Dendritic cell treated with granulocyte-macrophage colony-stimulating factor and Interleukin-4, amounts not matched to agents 40 ng/mL and 50 ng/mL, for 4 days (primary cell): ENCODE measurements around the gene DGCR2.
"Not testable (repeated sequence)": the region's sequence is repeated elsewhere in the genome, so short reads cannot be mapped to it uniquely, and the experiment has no call there.

Source experiments
- H3K27ac Mint-ChIP-seq: one replicate; pipeline ENCODE4 v1.8.0; 2022; ENCODE audit warnings: mild to moderate bottlenecking, mixed read lengths
- H3K27me3 Mint-ChIP-seq: one replicate; pipeline ENCODE4 v1.8.0; 2022; ENCODE audit warnings: mild to moderate bottlenecking, mixed read lengths
- H3K36me3 Mint-ChIP-seq: one replicate; pipeline ENCODE4 v1.8.0; 2022; ENCODE audit warnings: low read depth, mixed read lengths
- H3K4me1 Mint-ChIP-seq: one replicate; pipeline ENCODE4 v1.8.0; 2022; ENCODE audit warnings: low read depth, mixed read lengths
- H3K4me3 Mint-ChIP-seq: one replicate; pipeline ENCODE4 v1.8.0; 2022; ENCODE audit warnings: mild to moderate bottlenecking, moderate library complexity, mixed read lengths
- H3K9me3 Mint-ChIP-seq: one replicate; pipeline ENCODE4 v1.8.0; 2022; ENCODE audit warnings: mixed read lengths
- intact Hi-C: fragments of 100-400 bp; cut with micrococcal nuclease; formaldehyde crosslinking; loops from one replicate; pipeline ENCODE4 v1.15.0; 2022

The DGCR2 gene

DNA sequence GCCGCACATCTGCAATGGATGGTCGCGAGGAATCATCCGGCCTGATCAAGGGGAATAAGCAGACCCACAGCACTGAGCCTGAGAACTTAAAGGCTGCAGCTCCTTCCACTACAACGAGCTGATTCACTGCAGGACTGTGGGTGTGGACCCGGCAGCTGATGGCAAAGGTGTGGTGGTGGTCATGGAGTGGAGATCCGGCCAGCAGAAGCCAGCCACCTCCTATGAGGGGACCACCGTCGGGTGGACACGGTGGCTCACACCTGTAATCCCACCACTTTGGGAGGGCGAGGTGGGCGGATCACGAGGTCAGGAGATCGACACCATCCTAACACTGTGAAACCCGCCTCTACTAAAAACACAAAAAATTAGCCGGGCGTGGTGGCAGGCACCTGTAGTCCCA lies 66.4 kb downstream of the DGCR2 start:
- no peaks in the 10 kb centered on the region for H3K4me1 Mint-ChIP-seq
- H3K4me3 Mint-ChIP-seq: no peak overlapping the region
- no peaks in the 10 kb centered on the region for H3K27me3 Mint-ChIP-seq
- intact Hi-C loops: no loop called here
- no peak overlapping the region for H3K27ac Mint-ChIP-seq
- no peaks in the 10 kb centered on the region for H3K9me3 Mint-ChIP-seq
- H3K36me3 Mint-ChIP-seq: peaks cover 98% of the 10 kb centered on the region

DNA sequence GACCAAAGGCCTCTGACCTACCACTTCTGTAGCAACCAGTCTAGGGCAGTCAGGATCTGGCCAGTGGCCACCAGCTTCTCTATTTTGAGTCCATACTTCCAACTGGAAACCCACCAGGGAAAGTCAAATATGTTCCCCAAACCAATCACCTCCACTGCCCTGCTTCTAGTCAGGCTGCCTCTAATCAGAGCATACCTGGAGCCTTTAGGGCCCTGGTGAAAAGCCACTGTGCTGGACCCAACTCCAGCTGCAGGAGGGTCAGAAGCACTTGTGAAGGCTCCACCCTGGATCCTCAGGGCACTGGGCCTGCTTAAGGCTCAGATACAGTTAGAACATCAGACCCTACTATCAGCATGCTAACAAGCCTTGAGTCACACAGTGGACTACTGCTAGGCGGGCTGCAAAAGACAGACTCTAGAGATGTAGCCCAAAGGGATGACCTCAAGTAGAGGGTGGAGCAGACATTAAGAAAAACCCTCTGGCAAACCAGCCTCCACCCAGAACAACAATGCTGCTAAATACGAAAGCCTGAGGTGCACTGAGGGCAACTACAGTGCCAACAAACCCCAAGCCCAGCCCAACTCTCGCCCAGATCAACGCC lies 69.2 kb downstream of the DGCR2 start:
- Mint-ChIP-seq H3K4me3 (no peak overlapping the region), H3K36me3 (peaks cover 98% of the 10 kb centered on the region), H3K27ac (no peak overlapping the region), H3K9me3 (no peaks in the 10 kb centered on the region), H3K4me1 (no peaks in the 10 kb centered on the region), H3K27me3 (no peaks in the 10 kb centered on the region)
- intact Hi-C loops: no loop called here

DNA sequence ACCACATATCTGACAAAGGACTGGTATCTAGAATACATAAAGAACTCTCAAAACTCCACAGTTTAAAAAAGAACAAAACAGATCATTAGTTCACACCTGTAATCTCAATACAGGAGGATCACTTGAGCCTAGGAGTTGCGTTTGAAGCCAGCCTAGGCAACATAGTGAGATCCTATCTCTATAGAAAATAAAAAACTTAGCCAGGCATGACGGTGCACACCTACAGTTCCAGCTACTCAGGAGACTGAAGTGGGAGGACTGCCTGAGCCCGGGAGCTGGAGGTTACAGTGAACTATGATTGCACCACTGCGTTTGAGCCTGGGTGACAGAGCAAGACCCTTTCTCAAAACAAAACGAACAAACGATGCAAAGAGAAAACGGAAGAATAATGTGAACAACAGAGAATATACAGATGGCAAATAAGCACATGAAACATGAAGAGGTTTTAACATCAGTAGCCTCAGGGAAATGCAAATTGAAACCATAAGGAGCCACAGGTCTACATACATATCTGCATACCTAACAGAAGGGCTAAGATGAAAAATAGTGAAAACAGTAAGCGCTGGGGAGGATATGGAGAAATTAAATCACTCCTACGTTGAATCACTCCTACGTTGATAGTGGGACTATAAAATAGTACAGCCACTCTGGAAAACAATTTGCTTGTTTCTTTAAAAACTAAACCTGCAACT lies 70.7 kb downstream of the DGCR2 start:
- intact Hi-C loops: no loop called here
- Mint-ChIP-seq H3K36me3 (peaks cover 98% of the 10 kb centered on the region), H3K27ac (no peak overlapping the region)

DNA sequence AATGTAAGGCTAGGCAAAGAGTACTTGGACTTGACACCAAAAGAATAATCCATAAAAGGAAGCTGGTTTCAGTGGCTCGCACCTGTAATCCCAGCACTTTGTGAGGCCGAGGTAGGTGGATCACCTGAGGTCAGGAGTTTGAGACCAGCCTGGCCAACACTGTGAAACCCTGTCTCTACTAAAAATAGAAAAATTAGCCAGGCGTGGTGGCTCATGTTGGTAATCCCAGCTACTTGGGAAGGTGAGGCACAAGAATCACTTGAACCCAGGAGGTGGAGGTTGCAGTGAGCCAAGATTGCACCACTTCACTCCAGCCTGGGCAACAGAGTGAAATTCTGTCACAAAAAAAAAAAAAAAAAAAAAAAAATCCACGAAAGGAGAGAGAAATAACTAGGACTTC lies 71.4 kb downstream of the DGCR2 start:
- peaks cover 98% of the 10 kb centered on the region for H3K36me3 Mint-ChIP-seq
- intact Hi-C loops, H3K4me1 Mint-ChIP-seq, H3K9me3 Mint-ChIP-seq, H3K27ac Mint-ChIP-seq, H3K27me3 Mint-ChIP-seq, H3K4me3 Mint-ChIP-seq: not testable (repeated sequence)

More for the DNA sequence above, 70.7 kb downstream of the DGCR2 start:
- Mint-ChIP-seq H3K27me3 (no peaks in the 10 kb centered on the region), H3K9me3 (no peaks in the 10 kb centered on the region), H3K4me1 (no peaks in the 10 kb centered on the region), H3K4me3 (no peak overlapping the region)

DNA sequence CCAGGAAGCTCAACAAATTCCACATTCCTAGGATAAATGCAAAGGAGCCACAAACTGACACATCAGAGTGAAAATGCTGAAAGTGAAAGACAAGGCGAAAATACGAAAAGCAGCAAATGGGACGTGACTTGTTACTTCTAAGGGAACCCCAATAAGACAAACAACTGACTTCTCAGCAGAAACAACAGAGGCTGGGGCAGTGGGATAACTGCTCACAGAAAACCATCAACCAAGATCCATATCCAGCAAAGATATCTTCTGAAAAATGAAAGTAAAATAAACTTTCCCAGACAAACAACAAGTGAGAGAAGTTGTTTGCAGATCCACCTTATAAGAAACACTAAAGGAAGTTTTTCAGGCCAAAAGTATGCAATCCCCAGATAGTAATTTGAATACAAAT lies 72.1 kb downstream of the DGCR2 start:
- Mint-ChIP-seq H3K4me1 (no peaks in the 10 kb centered on the region), H3K9me3 (no peaks in the 10 kb centered on the region), H3K4me3 (no peak overlapping the region), H3K27ac (no peak overlapping the region), H3K36me3 (peaks cover 98% of the 10 kb centered on the region), H3K27me3 (no peaks in the 10 kb centered on the region)
- intact Hi-C loops: no loop called here

DNA sequence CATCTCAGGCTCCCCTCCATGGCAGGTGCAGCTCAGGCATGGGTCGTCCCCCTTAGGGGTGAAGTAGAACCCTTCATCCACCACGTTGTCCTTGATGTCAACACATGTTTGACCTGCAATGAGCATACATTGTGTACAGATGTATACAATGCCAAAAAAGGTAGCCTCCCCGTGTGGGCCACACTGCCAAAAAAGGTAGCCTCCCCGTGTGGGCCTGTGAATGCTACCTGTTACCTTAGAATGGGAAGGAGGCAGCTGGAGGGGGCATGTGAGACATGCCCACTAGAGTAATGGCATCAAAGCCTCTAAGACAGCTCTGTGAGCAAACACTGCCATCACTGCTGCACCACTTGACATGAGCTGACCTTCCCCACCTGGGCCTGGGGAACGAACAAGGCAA lies 73.7 kb downstream of the DGCR2 start:
- Mint-ChIP-seq H3K4me1 (no peaks in the 10 kb centered on the region), H3K36me3 (peaks cover 100% of the 10 kb centered on the region), H3K27me3 (no peaks in the 10 kb centered on the region), H3K4me3 (no peak overlapping the region), H3K9me3 (no peaks in the 10 kb centered on the region), H3K27ac (no peak overlapping the region)
- intact Hi-C loops: no loop called here

DNA sequence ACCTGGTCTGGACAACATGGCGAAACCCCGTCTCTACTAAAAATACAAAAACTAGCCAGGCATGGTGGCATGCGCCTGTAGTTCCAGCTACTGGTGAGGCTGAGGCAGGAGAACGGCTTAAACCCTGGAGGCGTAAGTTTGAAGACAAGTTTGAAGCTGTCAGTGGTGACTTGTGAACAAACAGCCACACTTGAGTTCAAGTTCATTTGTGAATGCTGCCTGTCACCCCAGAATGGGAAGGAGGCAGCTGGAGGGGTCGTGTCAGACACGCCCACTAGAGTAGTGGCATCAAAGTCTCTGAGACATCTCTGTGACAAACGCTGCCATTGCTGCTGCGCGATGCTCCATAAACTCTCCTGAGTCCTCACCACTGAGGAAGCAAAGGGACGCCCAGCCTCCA lies 74.2 kb downstream of the DGCR2 start:
- no peak overlapping the region for H3K4me3 Mint-ChIP-seq
- no peaks in the 10 kb centered on the region for H3K27me3 Mint-ChIP-seq
- peaks cover 100% of the 10 kb centered on the region for H3K36me3 Mint-ChIP-seq
- H3K9me3 Mint-ChIP-seq: no peaks in the 10 kb centered on the region
- no peaks in the 10 kb centered on the region for H3K4me1 Mint-ChIP-seq
- H3K27ac Mint-ChIP-seq: no peak overlapping the region
- intact Hi-C loops: no loop called here

DNA sequence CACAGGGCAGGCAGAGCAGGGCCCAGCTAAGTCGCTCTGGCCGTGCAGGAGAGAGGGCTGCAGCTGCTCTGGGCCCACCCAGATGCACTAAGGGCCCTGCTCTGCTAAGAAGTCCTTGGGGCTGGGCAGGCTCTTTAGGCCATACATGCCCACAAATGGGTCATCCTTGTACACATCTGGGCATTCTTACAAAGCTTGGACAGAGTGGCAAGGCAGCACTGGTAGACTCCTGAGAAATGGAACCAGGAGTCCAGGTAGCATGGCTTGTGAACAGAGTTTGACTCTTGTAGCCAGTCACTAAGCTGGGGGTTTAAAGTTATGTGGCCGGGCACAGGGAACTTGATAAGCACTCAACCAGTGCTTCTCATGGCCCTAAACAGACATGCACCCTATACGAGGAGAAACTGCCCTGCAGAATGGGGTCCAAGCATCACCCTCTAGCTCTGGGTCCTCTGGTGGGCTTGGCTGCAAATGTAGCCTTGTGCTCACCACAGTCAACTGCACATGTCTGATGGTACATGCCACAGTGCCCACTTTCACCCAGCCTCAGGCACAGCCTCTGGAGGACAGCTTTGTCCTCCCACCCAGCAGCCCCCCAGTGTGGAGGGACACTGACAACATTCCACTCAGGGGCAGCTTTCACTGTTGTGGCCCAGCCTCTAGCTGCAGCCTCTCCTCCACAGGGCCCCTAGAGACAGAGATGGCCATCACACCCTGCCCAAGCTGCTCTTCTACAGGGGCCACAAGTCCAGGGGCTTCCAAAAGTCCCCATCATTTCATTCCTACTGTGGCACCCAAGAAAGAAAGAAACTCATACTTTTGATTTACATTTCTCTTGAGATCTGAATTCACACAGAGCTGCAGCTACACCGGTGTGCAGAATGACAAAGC lies 75.2 kb downstream of the DGCR2 start:
- Mint-ChIP-seq H3K27ac (no peak overlapping the region), H3K4me1 (no peaks in the 10 kb centered on the region), H3K27me3 (no peaks in the 10 kb centered on the region), H3K9me3 (no peaks in the 10 kb centered on the region), H3K36me3 (peaks cover 100% of the 10 kb centered on the region), H3K4me3 (no peak overlapping the region)
- intact Hi-C loops: no loop called here

DNA sequence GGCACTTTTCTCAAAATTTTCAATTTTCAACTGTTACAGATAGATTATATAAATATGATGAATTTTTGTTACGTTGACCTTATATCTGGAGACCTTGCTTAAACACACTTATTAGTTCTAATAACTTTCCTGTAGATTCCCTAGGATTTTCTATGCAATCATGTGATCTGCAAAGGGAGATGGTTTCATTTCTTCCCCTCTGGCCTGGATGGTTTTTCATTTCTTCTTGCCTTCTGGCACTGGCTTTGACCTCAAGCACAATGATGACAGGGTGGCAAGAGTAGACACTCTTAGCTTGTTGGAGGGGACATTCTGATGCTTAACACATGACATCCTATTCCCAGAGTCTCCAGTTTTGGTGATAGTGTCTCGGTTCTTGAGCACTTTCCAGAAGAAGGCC lies 75.9 kb downstream of the DGCR2 start:
- Mint-ChIP-seq H3K27me3 (no peaks in the 10 kb centered on the region), H3K9me3 (no peaks in the 10 kb centered on the region), H3K4me3 (no peak overlapping the region), H3K27ac (no peak overlapping the region), H3K36me3 (peaks cover 100% of the 10 kb centered on the region), H3K4me1 (no peaks in the 10 kb centered on the region)
- intact Hi-C loops: no loop called here

DNA sequence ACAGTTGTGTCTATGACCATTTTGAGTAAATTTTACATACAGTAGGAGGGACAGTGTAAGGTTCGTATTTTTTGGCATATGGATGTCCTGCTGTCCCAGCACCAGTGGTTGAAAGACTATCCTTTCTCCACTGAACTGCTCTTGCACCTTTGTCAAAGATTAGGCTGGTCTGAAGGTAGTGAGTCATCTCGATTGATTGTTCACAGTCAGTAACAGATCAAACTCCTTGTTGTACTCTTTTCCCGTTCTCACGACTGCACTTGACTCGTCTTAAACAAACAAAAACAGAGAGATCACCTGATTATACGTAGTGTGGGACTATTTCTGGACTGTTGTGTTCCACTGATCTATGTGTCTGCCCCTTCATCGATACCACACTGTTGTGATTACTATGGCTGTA lies 77.1 kb downstream of the DGCR2 start:
- Mint-ChIP-seq H3K27ac (no peak overlapping the region), H3K27me3 (no peaks in the 10 kb centered on the region), H3K4me3 (no peak overlapping the region), H3K36me3 (peaks cover 100% of the 10 kb centered on the region), H3K9me3 (no peaks in the 10 kb centered on the region), H3K4me1 (no peaks in the 10 kb centered on the region)
- intact Hi-C loops: no loop called here

DNA sequence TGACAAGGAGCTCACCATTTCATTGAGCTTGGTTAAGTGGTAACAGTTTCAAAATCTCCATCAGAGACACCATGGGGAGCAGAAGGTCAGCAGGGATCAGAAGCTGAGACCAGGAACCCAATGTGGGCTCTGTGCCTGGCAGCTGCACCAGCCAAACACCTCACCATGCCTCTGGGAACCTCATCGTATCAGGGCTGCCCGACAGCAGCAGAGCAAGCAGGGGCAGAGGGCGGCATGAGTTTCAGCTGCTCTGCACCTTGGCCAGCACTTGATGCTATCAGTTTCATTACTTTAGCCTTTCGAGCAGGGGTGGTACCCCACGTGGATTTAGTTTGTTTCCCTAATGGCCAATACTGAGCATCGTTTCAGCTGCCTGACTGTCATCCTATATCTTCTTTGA lies 77.8 kb downstream of the DGCR2 start:
- Mint-ChIP-seq H3K4me3 (no peak overlapping the region), H3K36me3 (peaks cover 100% of the 10 kb centered on the region), H3K27ac (no peak overlapping the region), H3K4me1 (no peaks in the 10 kb centered on the region), H3K27me3 (no peaks in the 10 kb centered on the region), H3K9me3 (no peaks in the 10 kb centered on the region)
- intact Hi-C loops: no loop called here

DNA sequence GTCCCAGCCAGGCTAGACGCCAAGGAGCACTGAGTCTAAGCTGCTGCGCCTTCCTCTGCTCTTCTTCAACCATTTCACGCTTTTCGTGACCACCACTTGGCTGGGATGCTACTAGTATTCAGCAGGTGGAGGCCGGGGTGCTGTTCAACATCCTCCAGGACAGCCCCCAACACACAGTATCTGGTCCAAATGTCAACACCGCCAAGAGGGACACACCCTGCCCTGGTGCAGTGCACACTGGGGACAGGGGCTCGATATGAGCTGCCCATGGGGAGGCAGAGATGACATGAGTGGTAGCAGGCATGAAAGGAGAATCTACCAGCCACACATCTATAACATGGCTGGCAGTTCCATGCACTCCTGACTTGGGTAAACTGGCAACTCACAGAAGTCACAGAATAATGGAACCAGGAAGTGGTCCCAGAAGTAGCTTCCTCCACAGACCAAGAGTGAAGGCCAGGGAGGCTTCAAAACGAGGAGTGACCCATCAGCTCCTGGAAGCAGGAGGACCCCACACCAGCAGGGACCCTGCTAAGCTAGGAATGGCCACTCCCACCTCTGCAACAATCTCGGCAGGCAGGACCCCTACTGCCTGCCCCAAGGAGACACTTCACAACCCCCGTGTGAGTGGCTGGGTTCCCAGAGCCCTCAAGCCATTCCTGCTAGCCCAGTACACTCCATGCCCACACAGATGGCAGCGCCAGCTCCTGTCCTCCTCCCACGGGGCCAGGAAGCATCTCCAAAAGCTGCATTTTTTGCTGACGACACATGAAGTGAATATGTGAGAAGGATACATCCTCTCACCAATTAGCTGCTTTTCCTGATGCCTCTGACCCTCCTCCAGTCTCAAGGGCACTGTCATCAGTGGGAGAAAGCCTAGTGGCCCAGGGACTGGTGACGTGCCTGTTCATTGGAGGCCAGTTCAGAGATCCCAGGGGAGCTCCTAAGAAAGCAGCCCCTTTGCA lies 78.8 kb downstream of the DGCR2 start:
- Mint-ChIP-seq H3K27ac (no peak overlapping the region), H3K4me1 (no peaks in the 10 kb centered on the region), H3K4me3 (no peak overlapping the region), H3K27me3 (no peaks in the 10 kb centered on the region), H3K36me3 (peaks cover 100% of the 10 kb centered on the region), H3K9me3 (no peaks in the 10 kb centered on the region)
- intact Hi-C loops: no loop called here

DNA sequence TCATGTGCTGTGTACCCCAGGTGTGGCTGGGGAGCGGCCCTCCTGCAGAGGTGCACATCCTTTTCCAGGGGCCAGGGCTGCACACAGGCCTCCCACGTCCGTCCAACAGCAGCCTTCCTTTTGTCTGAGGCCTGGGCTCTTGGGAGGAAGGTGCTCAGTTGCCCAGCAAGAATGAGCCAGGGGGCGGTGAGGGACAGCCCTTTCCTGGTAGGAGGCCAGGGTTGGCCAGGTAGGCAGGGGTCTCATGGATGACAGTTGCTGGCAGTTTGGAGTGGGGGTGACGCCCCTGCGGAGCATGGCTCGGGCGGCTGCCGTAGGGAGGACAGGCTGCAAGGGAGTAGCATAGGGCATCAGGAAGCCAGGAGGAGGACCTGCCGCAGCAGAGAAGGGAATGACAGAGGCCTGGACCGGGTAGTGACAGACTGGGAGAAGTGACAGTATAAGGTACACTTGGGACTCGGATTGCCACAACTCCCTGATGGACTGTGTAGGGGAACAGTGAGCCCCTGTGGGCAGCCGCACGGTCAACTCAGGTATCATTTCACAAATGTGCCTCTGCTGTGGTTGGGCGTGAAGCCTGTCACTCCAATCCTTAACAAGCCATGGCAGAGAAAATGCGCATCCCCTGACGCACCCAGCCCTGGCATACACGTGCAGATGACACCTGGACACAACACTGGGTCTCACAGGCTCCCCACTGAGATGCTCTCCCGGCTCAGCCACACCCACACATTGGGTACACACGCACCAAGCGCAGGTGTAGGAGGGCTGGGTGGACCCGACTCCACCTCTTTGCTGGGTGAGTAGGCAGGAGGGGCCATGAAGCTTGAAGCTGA lies 79.7 kb downstream of the DGCR2 start:
- H3K9me3 Mint-ChIP-seq: no peaks in the 10 kb centered on the region
- intact Hi-C loops: no loop called here
- H3K4me3 Mint-ChIP-seq: no peak overlapping the region
- H3K4me1 Mint-ChIP-seq: no peaks in the 10 kb centered on the region
- peaks cover 100% of the 10 kb centered on the region for H3K36me3 Mint-ChIP-seq
- H3K27me3 Mint-ChIP-seq: no peaks in the 10 kb centered on the region
- no peak overlapping the region for H3K27ac Mint-ChIP-seq
